Muscle layer of colon (tissue), 2 donors: ENCODE data around the gene LYST.
A peak's percentile ranks its signal among the peaks of the same experiment; 100 is the strongest.

ENCODE experiments used
- H3K27ac ChIP-seq: one replicate; pipeline ENCODE4 v1.7.0; 2013; ENCODE audit warnings: low read depth, mild to moderate bottlenecking, low read length, moderate library complexity
- H3K27me3 ChIP-seq, 2 donors: one replicate each; pipeline ENCODE4 v1.7.0; 2013; ENCODE audit warnings: low read length in 2 of 2, mild to moderate bottlenecking in 2 of 2; ENCODE audit not compliant: insufficient read depth in 2 of 2, control insufficient read depth in 1 of 2
- H3K36me3 ChIP-seq: one replicate; pipeline ENCODE4 v1.7.0; 2013; ENCODE audit warnings: mild to moderate bottlenecking, low read length; ENCODE audit not compliant: insufficient read depth
- H3K4me1 ChIP-seq: one replicate; pipeline ENCODE4 v1.7.0; 2013; ENCODE audit warnings: mild to moderate bottlenecking, low read length; ENCODE audit not compliant: insufficient read depth
- H3K4me3 ChIP-seq, 2 donors: one replicate each; pipeline ENCODE4 v1.7.0; 2013; ENCODE audit warnings: low read length in 2 of 2, low read depth in 1 of 2, mild to moderate bottlenecking in 1 of 2, moderate library complexity in 1 of 2
- H3K9ac ChIP-seq: one replicate; pipeline ENCODE4 v1.7.0; 2013; ENCODE audit warnings: low read length
- H3K9me3 ChIP-seq: one replicate; pipeline ENCODE4 v1.7.0; 2013; ENCODE audit warnings: mild to moderate bottlenecking, low read length
- donor health status: abdominal sarcoma.
- donor health status: Adenocarcinoma of cecum.

LYST gene

DNA sequence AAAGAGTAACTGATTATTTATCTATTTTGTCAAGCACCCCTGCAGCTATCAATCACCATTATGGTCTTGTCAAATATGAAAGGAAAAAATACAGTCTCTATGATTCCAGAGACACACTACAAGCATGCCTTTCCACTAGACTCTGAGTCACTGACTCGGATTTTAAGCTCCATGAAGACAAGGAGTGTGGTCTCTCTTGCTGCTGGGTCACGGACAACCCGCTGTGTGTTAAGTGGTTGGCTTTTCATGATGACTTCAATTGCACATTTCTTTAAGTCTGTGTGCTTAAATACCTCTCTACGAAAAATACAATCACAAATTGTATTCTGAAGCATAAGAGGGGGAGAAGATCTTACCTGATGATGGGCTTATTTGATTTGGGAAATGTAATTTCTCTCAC is 203.1 kb downstream of the LYST start:
- Histone ChIP-seq H3K27me3 (no peaks in the 10 kb centered on the region), H3K4me3 (no peak overlapping the region), H3K4me1 (no peaks in the 10 kb centered on the region), H3K9me3 (no peaks in the 10 kb centered on the region), H3K27ac (no peak overlapping the region), H3K36me3 (peaks cover 15% of the 10 kb centered on the region), H3K9ac (no peak overlapping the region)

DNA sequence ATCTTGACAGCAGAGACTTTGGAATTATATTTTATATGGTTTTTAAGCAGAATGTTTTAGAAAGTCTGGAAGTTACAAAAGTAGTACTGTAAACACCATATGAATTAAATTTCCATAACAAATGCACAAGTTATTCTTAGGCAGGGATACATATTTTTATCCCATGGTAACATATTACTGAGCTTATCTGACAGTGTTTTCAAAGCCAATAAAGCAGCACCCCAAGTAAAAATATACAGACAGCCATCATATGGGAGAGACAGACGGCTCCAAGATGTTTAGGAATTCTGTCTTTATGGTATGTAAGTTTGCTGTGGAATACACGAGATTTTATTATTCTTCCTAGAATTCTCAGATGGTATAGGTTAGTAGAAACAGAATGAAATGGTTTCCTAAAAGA is 205.1 kb downstream of the LYST start:
- H3K27ac ChIP-seq, result no peak overlapping the region
- no peak overlapping the region for H3K9ac ChIP-seq
- no peaks in the 10 kb centered on the region for H3K4me1 ChIP-seq
- peaks cover 15% of the 10 kb centered on the region for H3K36me3 ChIP-seq
- no peaks in the 10 kb centered on the region for H3K27me3 ChIP-seq
- H3K9me3 ChIP-seq, result no peaks in the 10 kb centered on the region
- no peak overlapping the region for H3K4me3 ChIP-seq

DNA sequence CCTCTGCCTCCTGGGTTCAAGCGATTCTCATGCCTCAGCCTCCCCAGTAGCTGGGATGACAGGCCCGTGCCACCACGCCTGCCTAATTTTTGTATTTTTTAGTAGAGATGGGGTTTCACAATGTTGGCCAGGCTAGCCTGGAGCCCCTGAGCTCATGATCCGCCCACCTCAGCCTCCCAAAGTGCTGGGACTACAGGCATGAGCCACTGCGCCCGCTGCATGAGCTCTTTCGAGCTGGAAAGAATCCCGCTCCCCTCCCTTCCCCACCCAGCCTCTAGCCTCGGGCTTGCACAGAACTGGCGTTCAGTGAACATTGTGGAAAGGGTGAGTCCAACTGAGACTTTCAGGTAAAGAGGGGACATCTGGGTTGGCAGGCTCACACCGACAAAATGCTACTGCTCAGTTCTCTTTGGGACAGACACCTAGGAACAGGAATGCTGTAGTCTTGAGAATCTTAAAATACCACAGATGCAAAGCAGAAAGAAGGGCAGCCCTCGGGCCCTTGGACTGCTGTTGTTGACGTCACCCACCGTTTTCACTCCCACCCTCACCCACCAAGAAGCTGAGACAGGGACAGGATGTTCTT is 207.4 kb downstream of the LYST start:
- Histone ChIP-seq H3K27me3 (no peaks in the 10 kb centered on the region), H3K4me3 (no peak overlapping the region), H3K4me1 (no peaks in the 10 kb centered on the region)

DNA sequence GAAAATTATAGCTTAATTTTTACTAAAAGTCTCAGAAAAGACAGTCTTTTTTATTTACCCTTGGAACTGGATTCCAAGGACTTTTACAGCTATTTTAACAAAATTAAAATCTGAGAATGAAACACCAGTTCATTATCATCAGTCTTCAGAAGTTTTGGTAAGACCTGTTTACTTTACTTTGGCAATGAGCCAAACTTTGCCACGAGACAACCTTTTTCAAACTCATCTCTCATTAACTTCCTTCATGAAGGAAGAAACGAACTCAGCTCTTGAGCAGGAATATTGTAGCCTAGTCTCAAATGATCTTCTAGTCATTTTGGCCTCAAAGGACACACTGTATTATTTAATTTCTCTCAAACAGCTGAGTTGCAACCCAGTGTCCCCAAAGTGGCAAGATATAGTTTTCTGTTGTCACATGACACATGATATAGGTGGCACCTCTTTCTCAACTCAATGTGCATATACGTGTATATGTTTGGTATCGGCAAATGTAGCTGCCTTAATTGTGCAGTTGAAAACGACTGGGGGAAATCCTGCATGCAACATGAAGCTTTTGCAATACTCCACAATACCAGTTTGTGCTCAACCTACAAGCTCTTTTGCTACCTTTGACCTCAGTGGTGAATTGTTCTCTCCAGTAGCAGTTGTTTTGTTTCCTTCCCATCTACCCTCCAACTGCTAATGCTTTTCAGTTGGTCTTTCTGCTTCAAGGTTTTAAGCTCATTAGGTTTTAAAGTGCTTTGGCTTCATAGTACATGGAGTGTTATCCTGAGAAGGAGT is 208.8 kb downstream of the LYST start:
- Histone ChIP-seq H3K27ac (no peak overlapping the region), H3K4me3 (no peak overlapping the region), H3K36me3 (peaks cover 7% of the 10 kb centered on the region), H3K9ac (no peak overlapping the region), H3K4me1 (no peaks in the 10 kb centered on the region), H3K27me3 (no peaks in the 10 kb centered on the region), H3K9me3 (no peaks in the 10 kb centered on the region)

More for the DNA sequence above, 207.4 kb downstream of the LYST start:
- H3K36me3 ChIP-seq, result peaks cover 14% of the 10 kb centered on the region
- no peak overlapping the region for H3K9ac ChIP-seq
- H3K9me3 ChIP-seq, result no peaks in the 10 kb centered on the region
- H3K27ac ChIP-seq, result no peak overlapping the region

GRCh38 chr1:235657269-235657668 is 209.4 kb downstream of the LYST start:
- no peaks in the 10 kb centered on the region for H3K4me1 ChIP-seq
- no peak overlapping the region for H3K4me3 ChIP-seq
- peaks cover 0 to 3% of the 10 kb centered on the region in 2 donors for H3K27me3 ChIP-seq
- no peaks in the 10 kb centered on the region for H3K9me3 ChIP-seq
- H3K27ac ChIP-seq, result no peak overlapping the region
- peaks cover 7% of the 10 kb centered on the region for H3K36me3 ChIP-seq
- no peak overlapping the region for H3K9ac ChIP-seq

GRCh38 chr1:235652364-235652763 is 214.3 kb downstream of the LYST start:
- no peaks in the 10 kb centered on the region for H3K36me3 ChIP-seq
- H3K4me1 ChIP-seq, result peaks cover 9% of the 10 kb centered on the region
- no peaks in the 10 kb centered on the region for H3K9me3 ChIP-seq
- H3K9ac ChIP-seq, result no peak overlapping the region
- no peak overlapping the region for H3K4me3 ChIP-seq
- peaks cover 16 to 40% of the 10 kb centered on the region in 2 donors for H3K27me3 ChIP-seq
- H3K27ac ChIP-seq, result no peak overlapping the region

GRCh38 chr1:235651170-235651806 is 215.4 kb downstream of the LYST start:
- Histone ChIP-seq H3K9ac (no peak overlapping the region), H3K27ac (no peak overlapping the region), H3K36me3 (no peaks in the 10 kb centered on the region), H3K4me3 (no peak overlapping the region), H3K27me3 (peaks cover 16 to 40% of the 10 kb centered on the region in 2 donors), H3K9me3 (no peaks in the 10 kb centered on the region), H3K4me1 (peaks cover 9% of the 10 kb centered on the region)

- peaks cover 16 to 40% of the 10 kb centered on the region in 2 donors for H3K27me3 ChIP-seq
- no peak overlapping the region for H3K9ac ChIP-seq
- no peaks in the 10 kb centered on the region for H3K9me3 ChIP-seq
- peak overlapping the region; percentile 27 to 41 for H3K4me3 ChIP-seq
- H3K27ac ChIP-seq, result no peak overlapping the region
- peaks cover 9% of the 10 kb centered on the region for H3K4me1 ChIP-seq
- no peaks in the 10 kb centered on the region for H3K36me3 ChIP-seq
These were observed 216.2 kb downstream of the LYST start for GRCh38 chr1:235650341-235651169.

DNA sequence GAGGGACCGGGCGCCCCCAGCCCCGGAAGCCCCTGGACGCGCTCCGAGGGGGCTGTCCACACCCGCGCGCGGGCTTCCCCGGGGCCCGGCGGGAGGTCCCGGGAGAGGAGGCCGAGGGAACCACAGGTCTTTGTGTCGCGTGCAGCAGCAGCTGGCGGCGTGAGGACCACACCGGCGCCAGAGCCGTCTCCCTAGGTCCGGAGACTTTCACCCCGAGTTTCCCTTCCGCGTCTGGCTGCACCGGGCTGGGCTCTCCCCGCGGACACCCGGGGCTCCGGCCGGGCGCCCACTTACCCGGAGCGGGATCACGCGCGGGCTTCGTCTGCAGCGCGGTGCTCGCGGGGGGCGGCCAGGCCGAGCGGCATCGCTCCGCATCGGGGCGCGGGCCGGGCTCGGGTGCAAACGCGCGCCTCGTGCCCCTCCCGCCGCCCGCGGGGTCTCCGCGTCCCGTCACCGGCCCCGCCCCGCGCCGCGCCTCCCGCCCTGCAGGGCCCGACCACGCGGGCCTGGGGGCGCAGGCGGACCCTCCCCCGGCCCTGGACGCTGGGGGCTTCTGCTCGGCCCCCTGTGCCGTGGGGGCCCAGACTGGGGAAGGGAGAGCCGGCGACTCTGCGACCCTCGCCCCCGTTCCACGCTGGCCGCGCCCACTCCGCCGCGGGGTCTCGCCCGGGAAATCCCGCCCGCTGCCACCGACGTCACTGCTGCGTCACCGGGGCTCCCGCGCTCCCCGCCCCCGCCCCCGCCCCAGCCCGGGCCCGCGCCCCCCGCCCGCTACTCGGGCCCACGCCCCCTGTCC is 217.1 kb downstream of the LYST start, which contains the start of gene GNG4:
GNG4 (minus strand) TSS at position 417 of the 796 bp plus-strand sequence. CDS start 65,946 bp downstream, outside the sequence.
- Histone ChIP-seq H3K9ac (no peak within 1 kb of the TSS), H3K4me3 (peak within 1 kb of the TSS; percentile 41 to 50), H3K9me3 (no peaks in the 10 kb centered on the region), H3K27me3 (peaks cover 16 to 40% of the 10 kb centered on the region in 2 donors), H3K36me3 (no peaks in the 10 kb centered on the region), H3K4me1 (peaks cover 9% of the 10 kb centered on the region), H3K27ac (no peak within 1 kb of the TSS)

DNA sequence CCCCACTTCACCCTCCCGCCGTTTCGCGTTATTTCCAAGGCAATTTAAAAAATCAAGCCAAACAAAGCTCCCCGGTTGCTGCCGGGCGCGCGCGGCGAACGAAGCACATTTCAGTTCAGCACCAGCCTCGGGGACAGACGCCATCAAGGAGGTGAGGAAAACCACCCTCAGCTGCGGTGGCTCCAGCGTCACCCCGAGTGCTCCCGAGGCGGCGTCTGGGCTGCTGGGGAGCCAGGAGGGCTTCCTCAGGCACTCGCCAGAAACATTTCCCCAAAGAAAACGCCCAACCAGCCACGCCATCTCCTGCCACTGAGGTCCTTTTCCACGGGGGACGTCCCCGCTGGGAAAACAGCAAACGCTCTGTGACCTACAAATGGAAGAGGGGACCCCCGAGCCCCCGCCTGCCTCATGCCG is 217.7 kb downstream of the LYST start:
- Histone ChIP-seq H3K27me3 (peaks cover 16 to 40% of the 10 kb centered on the region in 2 donors), H3K27ac (no peak overlapping the region)

More for the DNA sequence above, 217.7 kb downstream of the LYST start:
- peaks cover 9% of the 10 kb centered on the region for H3K4me1 ChIP-seq
- peak overlapping the region; percentile 41 to 50 for H3K4me3 ChIP-seq
- H3K9me3 ChIP-seq, result no peaks in the 10 kb centered on the region
- H3K36me3 ChIP-seq, result no peaks in the 10 kb centered on the region
- H3K9ac ChIP-seq, result no peak overlapping the region
